C1 segment of cervical spinal cord (tissue), 14 donors: Measurements from ENCODE around the gene TBC1D28.
A peak's percentile ranks its signal among the peaks of the same experiment; 100 is the strongest.
"Not testable (repeated sequence)": the region's sequence is repeated elsewhere in the genome, so short reads cannot be mapped to it uniquely, and the experiment has no call there.

ENCODE experiments used
- DNase-seq, 14 donors: peaks; one replicate each; lab custom pipeline; 2025; lab: John Stamatoyannopoulos, UW

Gene TBC1D28

DNA sequence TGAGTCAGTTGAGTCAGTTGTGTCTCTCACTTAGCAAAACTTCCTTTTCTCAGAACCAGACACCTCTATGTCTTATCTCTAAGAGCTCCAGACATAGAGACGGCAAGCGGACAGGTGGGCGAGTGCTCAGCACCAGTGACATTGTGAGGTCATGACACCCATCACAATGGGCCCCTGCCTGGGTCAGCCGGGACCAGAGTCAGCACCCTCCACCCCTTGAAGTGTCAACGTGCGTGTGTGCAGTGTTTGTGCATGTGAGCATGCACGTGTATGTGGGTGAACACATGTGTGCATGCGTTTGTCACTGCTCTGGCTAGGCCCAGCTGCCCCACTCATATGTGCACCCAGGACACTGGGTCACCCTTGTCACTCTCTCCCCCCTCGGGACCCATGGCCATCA is at the start of gene TBC1D28:
TSS of gene TBC1D28 (minus strand) at position 101 of the 400 bp plus-strand sequence. CDS start 3,039 bp downstream, outside the sequence.
- DNase-seq = not testable (repeated sequence)

DNA sequence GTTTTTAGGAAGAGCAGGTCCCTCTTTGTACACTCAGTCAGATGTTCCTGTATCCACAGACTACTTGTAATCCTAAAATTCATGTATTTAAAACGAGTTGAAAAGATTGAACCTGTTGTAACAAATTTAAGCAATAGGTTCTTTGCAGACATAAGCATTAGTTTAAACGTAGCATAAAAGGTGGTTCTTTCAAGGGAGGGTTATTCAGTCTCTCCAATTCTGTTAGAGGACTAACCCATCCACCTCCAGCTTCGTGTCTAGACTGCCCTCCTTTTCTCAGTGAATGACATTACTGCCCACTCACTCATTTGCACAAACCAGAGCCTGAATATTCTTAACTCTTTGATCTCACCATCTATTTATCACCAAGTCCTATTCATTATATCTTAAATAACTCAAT is 38.5 kb upstream of the TBC1D28 start:
- DNase-seq = not testable (repeated sequence)

DNA sequence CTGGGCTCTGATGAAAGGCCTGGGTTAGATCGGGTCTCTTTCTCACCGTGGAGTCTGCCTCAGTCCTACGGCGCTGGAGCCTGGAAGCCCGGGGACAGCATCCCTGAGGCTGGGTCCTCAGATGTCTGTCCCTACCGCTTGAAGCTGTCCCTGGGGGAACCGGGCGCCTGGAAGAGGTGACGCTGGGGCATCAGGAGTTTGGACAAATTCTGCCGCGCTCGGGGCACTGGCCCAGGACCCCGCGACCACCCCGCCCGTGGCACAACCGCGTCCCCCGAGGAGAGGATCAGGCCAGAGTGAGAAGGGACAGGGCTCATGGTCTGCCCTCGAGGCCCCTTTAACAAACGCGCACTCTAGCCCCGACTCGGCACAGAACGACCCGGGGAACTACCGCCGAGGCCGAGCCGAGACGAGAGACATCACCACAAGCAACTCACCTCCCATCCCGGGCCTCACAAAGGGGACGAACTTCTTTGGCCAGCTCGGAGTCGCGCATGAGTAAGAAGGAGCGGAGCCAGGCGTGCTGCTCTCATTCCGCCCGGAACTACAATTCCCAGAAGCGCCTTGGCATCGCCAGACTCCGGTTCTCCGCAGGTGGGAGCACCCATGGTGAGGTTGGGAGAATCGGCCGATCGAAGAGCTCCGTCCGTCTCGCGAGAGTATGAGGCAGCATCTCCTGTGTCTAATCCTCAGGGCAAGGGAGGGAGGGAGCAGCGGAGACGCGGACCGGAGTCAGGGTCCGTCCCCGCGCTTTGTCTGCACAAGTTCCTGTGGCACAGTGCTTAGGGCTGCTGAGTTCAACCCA is 37.8 kb upstream of the TBC1D28 start, which contains the start of gene FOXO3B:
TSS of gene FOXO3B (minus strand) at position 548 of the 805 bp plus-strand sequence. CDS start 663 bp downstream, outside the sequence.
- peak in 12 of 14 donors; percentile 19 to 88 (median 73) for DNase-seq

DNA sequence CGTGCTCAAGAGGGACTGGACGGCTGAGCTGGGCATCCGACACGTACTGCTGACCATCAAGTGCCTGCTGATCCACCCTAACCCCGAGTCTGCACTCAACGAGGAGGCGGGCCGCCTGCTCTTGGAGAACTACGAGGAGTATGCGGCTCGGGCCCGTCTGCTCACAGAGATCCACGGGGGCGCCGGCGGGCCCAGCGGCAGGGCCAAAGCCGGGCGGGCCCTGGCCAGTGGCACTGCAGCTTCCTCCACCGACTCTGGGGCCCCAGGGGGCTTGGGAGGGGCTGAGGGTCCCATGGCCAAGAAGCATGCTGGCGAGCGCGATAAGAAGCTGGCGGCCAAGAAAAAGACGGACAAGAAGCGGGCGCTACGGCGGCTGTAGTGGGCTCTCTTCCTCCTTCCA is 33.2 kb upstream of the TBC1D28 start:
- DNase-seq = not testable (repeated sequence)

DNA sequence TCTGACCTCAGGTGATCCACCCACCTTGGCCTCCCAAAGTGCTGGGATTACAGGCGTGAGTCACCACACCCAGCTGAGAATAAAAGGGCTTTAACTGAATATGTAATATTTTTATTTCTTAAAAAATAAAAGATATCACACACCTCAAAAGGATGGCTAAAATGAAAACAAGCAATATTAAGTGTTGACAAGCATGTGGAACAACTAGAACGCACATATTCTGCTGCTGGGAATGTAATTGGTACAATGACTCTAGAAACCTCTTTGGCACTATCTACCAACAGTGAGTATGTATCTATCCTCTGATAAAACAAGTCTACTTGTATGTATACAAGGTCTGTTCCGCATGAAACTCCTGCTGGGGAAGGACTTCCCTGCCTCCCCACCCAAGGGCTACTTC is 32.7 kb upstream of the TBC1D28 start:
- not testable (repeated sequence) for DNase-seq

DNA sequence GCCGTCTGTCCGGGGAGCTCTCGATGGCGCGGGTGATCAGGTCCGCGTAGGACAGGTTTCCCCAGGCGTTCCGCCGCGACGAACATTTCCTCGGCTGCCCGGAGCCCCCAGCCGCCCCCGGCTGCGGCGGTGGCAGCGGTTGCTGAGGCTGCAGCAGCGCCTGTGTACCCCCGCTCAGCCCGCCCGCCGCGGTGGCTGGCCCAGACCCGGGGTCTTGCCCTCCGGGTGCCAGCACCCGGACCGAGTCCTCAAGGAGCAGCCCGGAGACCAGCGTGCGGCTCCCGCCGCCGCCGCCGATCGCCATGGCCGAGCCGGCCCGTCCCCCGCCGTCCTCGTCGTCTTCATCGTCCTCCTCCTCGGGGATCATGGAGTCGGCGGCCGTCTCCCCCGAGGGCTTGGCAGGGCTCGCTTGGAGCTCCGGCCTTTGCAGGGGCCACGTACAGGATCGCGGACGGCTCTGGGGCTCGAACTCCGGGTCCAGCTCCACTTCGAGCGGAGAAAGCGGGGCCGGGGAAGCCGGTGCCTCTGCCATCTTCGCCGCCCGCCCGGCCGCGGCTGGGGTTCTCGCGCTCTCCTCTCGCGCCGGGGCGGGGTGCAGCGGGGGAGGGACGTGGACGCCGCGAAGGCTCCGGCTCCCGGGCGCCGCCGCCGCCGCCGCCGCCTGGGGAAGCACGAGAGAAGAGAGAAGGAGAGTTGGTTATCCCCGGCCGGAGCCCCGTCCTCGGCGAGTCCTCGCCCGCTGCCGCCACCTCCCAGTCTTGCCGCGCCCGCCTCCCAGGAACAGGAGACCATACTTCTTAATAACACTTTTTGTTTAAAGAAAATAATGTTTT is 28.4 kb upstream of the TBC1D28 start:
- DNase-seq = not testable (repeated sequence)

DNA sequence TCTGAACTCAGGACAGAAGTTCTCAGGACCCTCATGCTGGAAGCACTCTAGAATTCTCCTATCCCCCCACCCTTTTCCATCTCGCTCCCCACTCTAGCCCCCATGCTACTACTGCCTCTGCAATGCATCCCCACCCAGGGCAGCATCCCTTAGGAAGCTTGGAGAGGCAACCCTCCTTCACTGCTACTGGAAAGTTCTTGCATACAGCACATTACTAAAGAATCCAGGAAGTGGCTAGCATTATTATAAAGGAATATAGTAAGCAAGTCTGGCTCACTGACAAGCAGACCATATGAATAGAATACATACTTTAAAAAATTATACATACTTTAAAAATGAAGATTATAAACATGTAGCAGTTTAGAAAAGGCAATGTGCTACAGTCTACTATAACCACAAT is 24.4 kb upstream of the TBC1D28 start:
- DNase-seq = not testable (repeated sequence)

DNA sequence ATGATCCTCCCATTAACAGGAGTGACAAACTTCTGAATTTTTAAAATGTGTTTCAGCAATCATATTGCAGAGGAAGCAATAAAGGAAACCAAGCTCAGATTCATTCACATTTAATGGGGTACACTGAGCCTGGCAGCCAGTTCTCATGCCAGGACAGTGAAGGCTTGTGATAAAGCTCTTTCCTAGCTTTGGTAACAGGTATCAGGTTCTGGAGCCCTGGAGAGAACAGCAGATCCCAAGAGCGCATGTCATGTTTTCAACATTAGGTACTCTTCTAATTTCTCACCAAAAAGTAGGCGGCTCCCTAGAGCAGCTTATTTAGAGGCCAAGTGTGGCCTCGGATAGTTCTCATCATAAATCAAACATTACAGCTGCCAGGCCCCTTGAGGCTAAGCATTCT is 23.3 kb upstream of the TBC1D28 start:
- DNase-seq = not testable (repeated sequence)

DNA sequence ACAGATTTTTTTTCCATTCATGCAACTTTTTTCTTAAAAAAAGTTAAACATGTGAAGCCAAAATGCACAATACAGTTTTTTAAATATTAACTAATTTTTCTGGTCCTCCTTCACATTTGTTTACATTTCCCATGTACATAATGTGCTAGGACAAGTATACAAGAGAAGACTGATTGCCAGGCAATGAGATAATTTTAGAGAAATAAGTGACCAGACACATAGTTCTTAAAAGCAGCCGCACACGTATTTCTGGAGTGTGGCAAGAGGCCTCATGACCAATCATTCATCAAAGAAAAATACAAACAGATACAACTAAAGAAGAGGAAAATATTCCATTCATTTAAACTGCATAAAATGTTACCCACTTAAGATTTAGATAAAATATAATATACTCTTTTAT is 22.1 kb upstream of the TBC1D28 start:
- DNase-seq = not testable (repeated sequence)

DNA sequence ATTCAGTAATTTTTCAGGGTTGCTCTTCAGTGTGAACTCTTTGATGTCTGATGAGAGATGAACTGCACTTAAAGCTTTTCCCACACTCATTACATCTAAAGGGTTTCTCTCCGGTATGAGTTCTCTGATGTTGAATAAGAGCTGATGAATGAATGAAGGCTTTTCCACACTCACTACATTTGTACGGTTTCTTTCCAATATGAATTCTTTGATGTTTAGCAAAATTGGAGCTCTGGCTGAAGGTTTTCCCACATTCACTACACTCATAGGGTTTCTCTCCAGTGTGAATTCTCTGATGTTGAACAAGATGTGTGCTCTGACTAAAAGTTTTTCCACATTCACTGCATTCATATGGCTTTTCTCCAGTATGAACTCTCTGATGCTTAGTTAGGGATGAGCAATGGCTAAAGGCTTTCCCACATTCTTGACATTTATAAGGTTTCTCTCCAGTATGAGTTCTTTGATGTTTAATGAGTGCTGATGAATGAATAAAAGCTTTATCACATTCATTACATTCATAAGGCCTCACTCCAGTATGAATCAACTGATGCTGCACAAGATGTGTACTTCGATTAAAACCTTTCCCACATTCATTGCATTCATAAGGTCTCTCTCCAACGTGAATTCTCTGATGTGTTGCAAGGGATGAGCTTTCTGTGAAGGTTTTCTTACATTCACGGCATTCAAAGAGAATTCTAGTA is 17.9 kb upstream of the TBC1D28 start:
- DNase-seq = not testable (repeated sequence)

DNA sequence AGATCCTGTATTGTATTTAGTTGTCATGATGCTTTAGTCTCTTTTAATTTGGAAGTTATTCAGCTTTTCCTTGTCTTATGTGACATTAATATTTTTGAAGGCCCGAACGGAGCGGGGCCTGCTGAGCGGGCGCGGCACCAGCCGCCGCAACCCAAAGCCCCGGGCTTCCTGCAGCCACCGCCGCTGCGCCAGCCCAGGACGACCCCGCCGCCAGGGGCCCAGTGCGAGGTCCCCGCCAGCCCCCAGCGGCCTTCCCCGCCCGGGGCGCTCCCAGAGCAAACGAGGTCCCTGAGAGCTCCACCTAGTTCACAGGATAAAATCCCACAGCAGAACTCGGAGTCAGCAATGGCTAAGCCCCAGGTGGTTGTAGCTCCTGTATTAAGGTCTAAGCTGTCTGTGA is 5.9 kb upstream of the TBC1D28 start:
- DNase-seq = not testable (repeated sequence)

DNA sequence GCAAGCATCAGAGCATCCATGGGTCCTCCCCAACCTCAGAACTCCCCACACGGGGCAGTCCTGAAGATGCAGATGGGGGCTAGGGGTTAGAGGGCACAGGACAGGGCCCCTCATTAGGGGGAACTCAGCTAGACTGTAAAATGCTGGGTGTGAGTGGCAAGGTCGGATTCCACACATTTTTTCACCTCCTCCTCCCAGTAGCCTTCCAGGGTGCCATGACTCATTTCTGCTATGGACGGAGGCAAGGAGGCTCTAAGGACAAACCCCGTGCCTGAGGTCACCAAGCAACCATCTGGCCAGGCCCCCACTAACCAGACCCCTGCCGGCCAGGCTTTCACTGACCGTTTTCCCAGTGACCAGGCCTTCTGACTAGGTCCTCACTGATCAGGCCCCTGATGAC is 1.1 kb downstream of the TBC1D28 start:
- not testable (repeated sequence) for DNase-seq

DNA sequence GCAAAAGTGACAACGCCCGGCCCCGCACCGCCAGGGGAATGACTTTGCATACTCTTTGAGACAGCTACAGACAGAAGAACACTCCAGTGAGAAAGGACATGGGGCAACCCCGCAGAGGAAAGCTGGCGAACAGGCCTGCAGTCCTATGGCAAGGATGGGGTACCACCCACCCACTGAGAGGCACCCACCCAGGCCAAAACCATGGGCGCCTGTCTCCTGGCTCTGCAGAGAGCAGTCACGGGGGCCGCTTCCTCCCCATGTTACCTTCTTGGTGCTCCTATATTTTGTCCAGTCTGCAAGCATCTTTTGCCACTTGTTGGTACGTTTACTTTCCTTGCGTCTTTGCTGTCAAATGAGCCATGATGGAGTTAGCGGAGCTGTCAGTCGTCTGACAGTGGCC is 5.8 kb downstream of the TBC1D28 start:
- not testable (repeated sequence) for DNase-seq

DNA sequence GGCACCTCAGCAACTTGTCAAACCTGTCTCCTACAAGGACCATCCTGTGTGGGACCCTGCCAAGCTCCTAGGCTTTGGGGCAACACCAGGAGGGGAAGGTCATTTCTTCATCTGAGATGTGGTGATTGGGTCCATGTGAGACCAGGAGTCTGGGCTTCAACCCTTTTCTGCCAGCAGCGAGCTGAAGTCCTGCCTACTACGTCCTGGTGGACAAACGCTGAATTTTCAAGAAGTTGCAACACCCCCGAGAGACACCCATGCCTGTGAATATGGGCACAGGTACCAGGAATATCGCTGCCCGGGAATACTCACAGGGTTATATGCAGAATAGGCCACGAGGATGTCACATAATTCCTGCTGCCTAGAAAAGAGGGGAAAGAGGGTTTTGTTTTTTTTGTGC is 8.0 kb downstream of the TBC1D28 start:
- not testable (repeated sequence) for DNase-seq

DNA sequence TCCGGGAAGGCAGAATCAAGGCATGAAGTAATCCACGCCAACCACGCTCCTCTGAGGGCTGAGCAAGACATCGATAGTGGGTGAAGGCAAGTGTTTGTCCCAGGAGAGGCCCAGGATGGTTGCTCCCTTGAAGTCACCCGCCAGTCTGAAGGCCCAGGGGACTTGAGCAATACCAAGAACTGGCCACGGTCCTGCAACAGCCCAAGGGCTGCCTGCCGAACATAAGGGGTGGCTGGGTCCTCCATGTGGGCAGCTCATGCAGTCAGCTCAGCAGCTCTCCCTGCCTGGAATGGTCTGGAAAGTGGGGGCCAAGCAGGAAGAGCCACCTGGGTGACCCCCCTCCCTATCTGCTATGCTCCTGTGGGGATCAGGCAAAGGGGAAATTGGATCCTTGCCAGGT is 8.4 kb downstream of the TBC1D28 start:
- not testable (repeated sequence) for DNase-seq

DNA sequence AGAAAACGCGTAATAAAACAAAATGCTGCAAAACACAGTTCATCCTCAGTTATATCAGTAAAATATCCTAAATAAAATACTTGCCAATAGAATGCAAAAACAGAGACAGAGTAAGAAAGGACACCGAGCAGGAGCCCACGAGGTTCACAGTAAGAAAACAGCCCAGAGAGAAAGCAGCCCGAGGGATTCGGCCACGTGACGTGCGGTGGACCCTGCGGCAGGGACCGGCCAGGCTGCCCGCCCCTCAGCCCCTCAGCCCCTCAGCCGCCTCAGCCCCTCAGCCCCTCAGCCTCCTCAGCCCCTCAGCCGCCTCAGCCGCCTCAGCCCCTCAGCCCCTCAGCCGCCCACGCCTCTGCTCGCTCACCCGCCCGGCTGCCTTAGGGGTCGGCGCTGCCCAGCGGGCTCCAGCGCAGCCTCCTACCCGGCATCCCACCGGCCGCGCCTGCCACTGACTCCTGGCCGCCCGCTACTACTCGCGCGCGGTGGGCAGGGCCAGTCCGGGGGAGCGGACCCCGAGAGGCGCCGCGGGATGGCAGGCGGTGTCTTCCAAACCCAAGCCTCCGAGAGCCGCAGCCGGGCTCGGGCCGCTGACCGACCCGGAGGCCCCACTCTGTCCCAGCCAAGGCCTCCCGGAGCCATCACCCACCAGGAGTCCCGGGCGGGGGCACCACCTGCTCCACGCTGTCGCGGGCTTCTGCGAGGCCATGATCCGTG is 9.5 kb downstream of the TBC1D28 start:
- DNase-seq = peak in 1 of 14 donors; percentile 10

DNA sequence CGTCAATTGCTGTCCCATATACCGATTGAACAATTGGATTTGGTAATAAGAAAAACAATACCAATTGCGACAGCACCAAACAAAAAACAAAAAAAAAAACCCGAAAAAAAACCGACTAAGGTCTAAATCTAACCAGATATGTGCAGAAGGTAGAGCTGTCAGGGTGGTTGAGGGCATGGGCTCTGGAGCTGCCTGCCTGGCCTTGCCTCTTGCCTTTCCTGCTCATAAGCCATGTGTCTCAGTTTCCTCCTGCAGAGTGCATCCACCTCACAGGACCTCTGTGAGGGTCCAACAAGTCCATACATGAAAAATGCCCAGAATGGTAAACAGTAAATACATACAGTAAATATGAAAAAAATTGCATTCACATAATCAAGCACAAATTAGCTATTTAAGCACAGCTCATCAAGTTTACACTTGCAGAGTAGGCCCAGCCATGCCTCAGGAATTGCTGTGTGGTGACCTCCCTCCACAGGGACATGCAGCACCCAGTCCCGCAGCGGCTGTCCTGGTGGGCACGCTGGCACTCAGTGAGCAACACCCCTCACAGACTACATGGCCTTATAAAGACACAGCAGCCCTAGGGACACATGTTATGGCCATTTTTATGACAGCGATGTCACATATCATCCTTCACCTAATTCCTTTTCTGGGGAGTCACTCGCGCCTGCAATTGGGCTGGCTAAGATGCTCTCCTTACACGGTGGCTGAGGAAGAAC is 17.9 kb downstream of the TBC1D28 start:
- DNase-seq = no peak

DNA sequence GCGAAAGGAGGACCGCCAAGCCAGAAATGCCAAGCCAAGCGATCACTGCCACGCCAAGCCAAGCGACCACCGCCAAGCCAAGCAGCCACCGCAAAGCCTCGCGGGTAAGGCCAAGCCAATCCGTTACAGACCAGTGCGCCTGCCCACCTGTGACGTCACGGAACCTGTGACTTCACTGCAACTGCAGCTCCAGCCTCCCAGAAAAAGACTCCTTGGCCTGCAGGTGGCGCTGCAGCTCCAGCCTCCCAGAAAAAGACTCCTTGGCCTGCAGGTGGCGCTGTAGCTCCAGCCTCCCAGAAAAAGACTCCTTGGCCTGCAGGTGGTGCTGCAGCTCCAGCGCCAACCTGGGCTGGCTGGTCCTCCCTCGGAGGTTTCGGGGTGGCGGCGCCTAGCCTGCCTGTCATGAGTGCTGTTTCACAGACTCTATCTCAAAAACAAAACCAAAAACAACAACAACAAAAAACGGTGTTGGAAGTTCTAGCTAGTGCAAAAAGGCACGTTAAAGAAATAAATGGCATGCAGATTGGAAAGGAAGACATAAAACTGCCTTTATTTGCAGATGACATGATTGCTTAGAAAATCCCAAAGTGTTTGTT is 18.6 kb downstream of the TBC1D28 start:
- DNase-seq = peak in 13 of 14 donors; percentile 24 to 89 (median 72)

DNA sequence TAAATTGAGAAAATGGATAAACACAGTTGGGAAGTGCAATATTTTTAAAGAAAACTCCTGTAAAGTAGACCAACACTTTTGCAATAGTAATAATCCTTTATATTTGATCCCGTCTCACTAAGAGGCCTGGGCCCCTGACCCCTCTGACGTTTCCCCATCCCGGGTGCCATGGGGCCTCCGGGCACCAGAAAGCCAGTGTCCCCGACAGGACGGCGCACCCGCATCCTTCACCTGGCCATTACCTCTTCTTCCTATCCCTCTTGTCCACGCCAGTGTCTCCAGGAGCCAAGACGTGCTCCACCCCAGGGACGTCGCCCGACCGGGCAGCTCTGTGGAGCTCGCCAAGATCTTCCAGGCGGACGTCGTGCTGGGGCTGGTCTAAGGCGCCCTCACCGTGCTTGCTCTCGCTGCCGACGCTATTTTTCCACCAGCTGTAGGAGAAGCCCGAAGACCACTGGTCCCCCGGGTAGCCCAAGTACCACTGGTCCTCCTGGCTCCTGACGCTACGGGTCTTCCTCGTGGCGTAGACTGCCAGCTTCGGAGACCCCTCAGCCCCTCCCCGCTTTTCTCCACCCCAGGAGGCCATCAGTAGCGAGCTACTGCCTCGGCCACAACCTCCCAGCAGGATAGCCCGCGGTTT is 19.2 kb downstream of the TBC1D28 start:
- DNase-seq = not testable (repeated sequence)
